Measurements from ENCODE around the gene USP32.

The USP32 gene

DNA sequence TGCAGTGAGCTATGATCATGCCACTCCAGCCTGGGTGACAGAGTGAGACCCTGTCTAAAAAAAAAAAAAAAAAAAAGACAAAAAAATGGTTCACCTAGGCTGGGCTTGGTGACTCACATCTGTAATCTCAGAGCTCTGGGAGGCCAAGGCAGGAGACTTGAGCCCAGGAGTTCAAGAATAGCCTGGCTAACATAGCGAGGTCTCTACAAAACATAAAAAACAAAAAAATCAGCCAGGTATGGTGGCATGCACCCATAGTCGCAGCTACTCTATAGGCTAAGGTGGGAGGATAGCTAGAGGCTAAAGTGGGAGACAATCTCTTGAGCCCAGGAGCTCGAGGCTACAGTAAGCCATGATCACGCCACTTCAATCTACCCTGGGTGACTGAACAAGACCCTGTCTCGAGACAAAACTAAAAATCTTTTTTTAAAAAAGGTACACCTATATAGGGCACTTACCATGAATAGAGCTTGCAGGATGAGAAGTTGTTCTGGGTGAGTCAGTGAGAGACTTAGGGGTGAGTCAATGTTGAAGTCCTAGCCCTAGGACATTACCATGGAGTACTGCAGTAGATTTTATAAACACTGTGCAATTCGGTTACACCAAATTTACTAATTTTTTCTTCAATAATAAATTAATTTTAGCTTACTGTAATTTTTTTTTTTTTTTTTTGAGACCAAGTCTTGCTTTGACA, 19.0 kb downstream of the USP32 start:
- H3K27me3 ChIP-seq (ENCODE audit: control insufficient read depth, insufficient read depth, low read length), result no peaks in the 10 kb centered on the region
- TF ChIP-seq, protein P1, sequence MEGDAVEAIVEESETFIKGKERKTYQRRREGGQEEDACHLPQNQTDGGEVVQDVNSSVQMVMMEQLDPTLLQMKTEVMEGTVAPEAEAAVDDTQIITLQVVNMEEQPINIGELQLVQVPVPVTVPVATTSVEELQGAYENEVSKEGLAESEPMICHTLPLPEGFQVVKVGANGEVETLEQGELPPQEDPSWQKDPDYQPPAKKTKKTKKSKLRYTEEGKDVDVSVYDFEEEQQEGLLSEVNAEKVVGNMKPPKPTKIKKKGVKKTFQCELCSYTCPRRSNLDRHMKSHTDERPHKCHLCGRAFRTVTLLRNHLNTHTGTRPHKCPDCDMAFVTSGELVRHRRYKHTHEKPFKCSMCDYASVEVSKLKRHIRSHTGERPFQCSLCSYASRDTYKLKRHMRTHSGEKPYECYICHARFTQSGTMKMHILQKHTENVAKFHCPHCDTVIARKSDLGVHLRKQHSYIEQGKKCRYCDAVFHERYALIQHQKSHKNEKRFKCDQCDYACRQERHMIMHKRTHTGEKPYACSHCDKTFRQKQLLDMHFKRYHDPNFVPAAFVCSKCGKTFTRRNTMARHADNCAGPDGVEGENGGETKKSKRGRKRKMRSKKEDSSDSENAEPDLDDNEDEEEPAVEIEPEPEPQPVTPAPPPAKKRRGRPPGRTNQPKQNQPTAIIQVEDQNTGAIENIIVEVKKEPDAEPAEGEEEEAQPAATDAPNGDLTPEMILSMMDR (IDR thresholded peaks at IDR 0.05), result no peak
- H2AFZ ChIP-seq, result no peak overlapping the region
- no peaks in the 10 kb centered on the region for H3K36me3 ChIP-seq (ENCODE audit: control insufficient read depth, insufficient read depth, low read length)
- peaks cover 2% of the 10 kb centered on the region for H3K4me1 ChIP-seq
- no peak overlapping the region for H3K4me3 ChIP-seq (ENCODE audit: low read depth, low read length)
- no peaks in the 10 kb centered on the region for H3K9me3 ChIP-seq (ENCODE audit: control insufficient read depth, low read length)
- H3K4me2 ChIP-seq (ENCODE audit: low read length), result no peak overlapping the region
- H3K9ac ChIP-seq, result no peak overlapping the region
- peaks cover 32% of the 10 kb centered on the region for H3K79me2 ChIP-seq
- no peak overlapping the region for H3K27ac ChIP-seq

DNA sequence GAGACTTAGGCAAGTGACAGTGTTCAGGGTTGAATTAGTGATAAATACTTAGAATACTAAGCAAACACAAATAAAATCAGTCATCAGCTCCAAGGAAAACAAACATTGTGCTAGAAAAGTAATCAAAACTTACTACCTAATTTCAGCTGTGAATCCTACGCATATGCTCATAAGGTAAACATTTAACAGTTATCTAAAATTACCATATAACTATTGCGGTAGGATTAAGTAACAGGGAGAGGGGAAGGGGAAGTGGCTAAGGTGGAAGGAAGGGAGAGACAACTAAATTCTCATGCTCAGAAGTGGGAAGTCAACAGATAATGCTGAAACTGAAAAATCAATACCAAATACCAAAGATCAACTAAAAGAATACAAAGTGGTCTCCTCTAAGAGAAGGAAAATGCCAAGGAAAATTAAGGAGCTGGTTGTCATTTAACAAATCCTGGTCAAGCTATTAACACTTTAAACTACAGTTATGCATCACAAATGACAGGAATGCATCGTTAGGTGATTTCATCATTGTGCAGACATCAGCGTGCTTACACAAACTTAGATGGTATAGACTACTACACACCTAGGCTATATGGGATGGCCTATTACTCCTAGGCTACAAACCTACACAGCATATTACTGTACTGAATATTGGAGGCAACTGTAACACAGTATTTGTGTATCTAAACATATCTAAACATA, 20.0 kb downstream of the USP32 start:
- no peak overlapping the region for H3K27ac ChIP-seq
- no peaks in the 10 kb centered on the region for H3K27me3 ChIP-seq (ENCODE audit: control insufficient read depth, insufficient read depth, low read length)
- TF ChIP-seq, protein P1 (IDR thresholded peaks at IDR 0.05), result no peak
- H3K9ac ChIP-seq, result no peak overlapping the region
- peaks cover 2% of the 10 kb centered on the region for H3K4me1 ChIP-seq
- H2AFZ ChIP-seq, result no peak overlapping the region
- peaks cover 41% of the 10 kb centered on the region for H3K79me2 ChIP-seq
- H3K4me3 ChIP-seq (ENCODE audit: low read depth, low read length), result no peak overlapping the region
- no peak overlapping the region for H3K4me2 ChIP-seq (ENCODE audit: low read length)
- no peaks in the 10 kb centered on the region for H3K9me3 ChIP-seq (ENCODE audit: control insufficient read depth, low read length)
- no peaks in the 10 kb centered on the region for H3K36me3 ChIP-seq (ENCODE audit: control insufficient read depth, insufficient read depth, low read length)

DNA sequence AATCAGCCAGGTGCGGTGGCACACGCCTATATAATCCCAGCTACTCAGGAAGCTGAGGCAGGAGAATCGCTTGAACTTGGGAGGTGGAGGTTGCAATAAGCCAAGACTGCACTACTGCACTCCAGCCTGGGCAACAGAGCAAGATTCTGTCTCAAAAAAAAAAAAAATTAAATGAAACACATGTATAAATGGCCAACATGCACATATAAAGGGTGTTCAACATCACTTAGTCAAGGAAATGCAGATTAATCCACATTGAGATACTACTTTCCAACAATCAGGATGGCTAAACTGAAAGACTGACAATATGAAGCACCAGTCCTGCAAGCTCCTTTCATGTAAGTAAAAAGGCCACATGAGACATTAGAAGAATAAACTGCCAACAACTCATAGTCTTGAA, 20.5 kb downstream of the USP32 start:
- Histone ChIP-seq H3K27ac (no peak overlapping the region), H2AFZ (no peak overlapping the region), H3K4me1 (peaks cover 2% of the 10 kb centered on the region), H3K9ac (no peak overlapping the region), H3K36me3 (ENCODE audit: control insufficient read depth, insufficient read depth, low read length) (no peaks in the 10 kb centered on the region), H3K9me3 (ENCODE audit: control insufficient read depth, low read length) (no peaks in the 10 kb centered on the region), H3K4me2 (ENCODE audit: low read length) (no peak overlapping the region), H3K27me3 (ENCODE audit: control insufficient read depth, insufficient read depth, low read length) (no peaks in the 10 kb centered on the region), H3K4me3 (ENCODE audit: low read depth, low read length) (no peak overlapping the region), H3K79me2 (peaks cover 46% of the 10 kb centered on the region)
- TF ChIP-seq, protein P1 (IDR thresholded peaks at IDR 0.05), result no peak

DNA sequence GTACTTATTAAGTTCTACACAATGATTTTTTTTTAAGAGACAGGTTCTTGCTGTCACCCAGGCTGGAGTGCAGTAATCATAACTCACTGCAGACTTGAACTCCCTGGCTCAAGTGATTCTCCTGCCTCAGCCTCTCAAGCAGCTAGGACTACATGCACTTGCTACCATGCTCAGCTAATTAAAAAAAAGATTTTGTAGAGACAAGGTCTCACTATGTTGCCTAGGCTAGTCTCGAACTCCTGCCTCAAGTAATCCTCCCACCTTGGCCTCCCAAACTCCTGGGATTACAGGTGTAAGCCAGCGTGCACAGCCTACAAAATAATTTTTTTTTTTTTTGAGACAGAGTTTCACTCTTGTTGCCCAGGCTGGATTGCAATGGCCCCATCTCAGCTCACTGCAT, 22.2 kb downstream of the USP32 start:
- H3K36me3 ChIP-seq (ENCODE audit: control insufficient read depth, insufficient read depth, low read length), result no peaks in the 10 kb centered on the region
- H3K4me1 ChIP-seq, result peaks cover 2% of the 10 kb centered on the region
- H3K79me2 ChIP-seq, result peaks cover 51% of the 10 kb centered on the region
- H3K9me3 ChIP-seq (ENCODE audit: control insufficient read depth, low read length), result no peaks in the 10 kb centered on the region
- no peak overlapping the region for H3K27ac ChIP-seq
- no peak overlapping the region for H3K4me2 ChIP-seq (ENCODE audit: low read length)
- no peaks in the 10 kb centered on the region for H3K27me3 ChIP-seq (ENCODE audit: control insufficient read depth, insufficient read depth, low read length)
- H2AFZ ChIP-seq, result no peak overlapping the region
- no peak overlapping the region for H3K9ac ChIP-seq
- no peak overlapping the region for H3K4me3 ChIP-seq (ENCODE audit: low read depth, low read length)
- TF ChIP-seq, protein P1 (IDR thresholded peaks at IDR 0.05), result no peak

All from parathyroid adenoma (tissue), 2 donors.